Right lobe of liver (tissue), 6 donors: ENCODE data around the gene WSCD2. TPM values are rescaled to one million over a fixed set of nuclear protein-coding genes. Genes with fewer than 3 reads are reported as not detected.

Experiments used
- ATAC-seq, 4 donors: fragments of 200-7000 bp; cut with Tn5 transposase; one replicate each; pipeline ENCODE4 v1.9.1; 2020; ENCODE audit warnings: mild to moderate bottlenecking in 4 of 4, moderate library complexity in 4 of 4
- DNase-seq, 3 donors: peaks; one replicate each; pipeline ENCODE4 v3.0.0-alpha.2; 2020
- H3K27ac ChIP-seq, 3 donors: fragments of 200-600 bp; one replicate each; pipeline ENCODE4 v1.8.0; 2022
- H3K27me3 ChIP-seq, 2 donors: fragments of 200-600 bp; one replicate each; pipeline ENCODE4 v1.8.0; 2022
- H3K36me3 ChIP-seq, 4 donors: fragments of 200-600 bp; sonication (generic) in 1 of 4; one replicate each; pipeline versions ENCODE4 v1.5.1 to v1.8.0; 2017 to 2022; ENCODE audit warnings: control low read depth in 1 of 4
- H3K4me1 ChIP-seq, 4 donors: fragments of 200-600 bp; sonication (generic) in 1 of 4; one replicate each; pipeline versions ENCODE4 v1.5.1 to v1.8.0; 2017 to 2022; ENCODE audit warnings: control low read depth in 1 of 4
- H3K4me3 ChIP-seq, 3 donors: fragments of 200-600 bp; one replicate each; pipeline ENCODE4 v1.8.0; 2022
- H3K9me3 ChIP-seq, 4 donors: fragments of 200-600 bp; sonication (generic) in 1 of 4; one replicate each; pipeline versions ENCODE4 v1.5.1 to v1.8.0; 2017 to 2022; ENCODE audit warnings: control low read depth in 1 of 4
- POLR2A ChIP-seq: fragments of 450-650 bp; IDR thresholded peaks from one replicate; pipeline ENCODE4 v1.6.1; 2017; ENCODE audit warnings: antibody characterized with exemption, mild to moderate bottlenecking
- WGBS: methylation state at CpG from one replicate; pipeline ENCODE4 v1.1.6; 2018; ENCODE audit warnings: low coverage, low lambda C conversion rate; ENCODE audit not compliant: insufficient coverage; ENCODE audit errors: missing lambda C conversion rate; 5-methylcytosine and 5-hydroxymethylcytosine counted together
- intact Hi-C, 2 donors: fragments of 100-400 bp; cut with DNase I; formaldehyde crosslinking; loops; one replicate each; pipeline versions ENCODE4 v1.11.2 to v1.14.1; 2022
- total RNA-seq, 6 experiments: library from RNA; depleted of rRNA in 2 of 6; stranded (reverse); fragments of >200 nt in 2 of 6; fragmentation: NEBNext Ultra II Directional in 3 of 6; extraction: Animal tissue kit (Norgen Biotek cat#: 25700) in 3 of 6; gene quantifications; one replicate each; pipeline versions ENCODE4 v1.1.0 to v1.2.4, GENCODE V29; 2016 to 2023
- TF ChIP-seq, protein P1 (sequence below), 4 donors: fragments of 200-600 bp in 3 of 4; fragments of 450-650 bp in 1 of 4; IDR thresholded peaks; one replicate each; pipeline versions ENCODE4 v1.5.1 to v1.8.0; 2016 to 2022; ENCODE audit warnings: antibody characterized with exemption in 4 of 4, mild to moderate bottlenecking in 2 of 4
- donor health status: DM: no; HTN: yes; CAD: no.
- donor health status: DM: no; HTN: no; CAD: no.
- donor health status: DM: no; HTN: no; CAD: no.
- donor health status: DM: no; HTN: yes; CAD: no.
- donor health status: DM: no; HTN: yes; CAD: no.

The WSCD2 gene
- total RNA-seq, 6 experiments from 2014 or later, result not detected

DNA sequence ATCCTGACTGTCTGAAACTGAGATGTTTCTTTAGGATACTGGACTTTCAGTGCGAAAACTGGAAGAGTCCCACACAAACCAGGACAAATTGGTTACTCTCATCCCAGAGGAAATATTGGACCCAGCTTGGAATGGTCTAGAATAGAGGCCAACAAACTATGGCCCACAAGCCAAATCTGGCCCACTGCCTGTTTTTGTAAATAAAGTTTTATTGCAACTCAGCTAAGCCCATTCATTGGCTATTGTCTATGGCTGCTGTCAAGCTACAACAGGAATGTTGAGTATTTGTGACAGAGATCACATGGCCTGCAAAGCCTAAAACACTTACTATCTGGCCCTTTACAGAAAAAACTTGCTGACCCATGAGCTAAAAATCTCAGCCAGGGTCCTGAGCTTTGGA, 6.5 kb downstream of the WSCD2 start:
- 88% methylated on average over 1 of the region's 1 CpG for WGBS
- Histone ChIP-seq H3K27ac (no peak overlapping the region), H3K9me3 (no peaks in the 10 kb centered on the region), H3K36me3 (no peaks in the 10 kb centered on the region), H3K4me1 (no peaks in the 10 kb centered on the region), H3K4me3 (no peak overlapping the region), H3K27me3 (no peaks in the 10 kb centered on the region)
- DNase-seq, result no peak
- ATAC-seq, result no peak
- intact Hi-C loops, result no loop called here
- TF ChIP-seq, protein P1, sequence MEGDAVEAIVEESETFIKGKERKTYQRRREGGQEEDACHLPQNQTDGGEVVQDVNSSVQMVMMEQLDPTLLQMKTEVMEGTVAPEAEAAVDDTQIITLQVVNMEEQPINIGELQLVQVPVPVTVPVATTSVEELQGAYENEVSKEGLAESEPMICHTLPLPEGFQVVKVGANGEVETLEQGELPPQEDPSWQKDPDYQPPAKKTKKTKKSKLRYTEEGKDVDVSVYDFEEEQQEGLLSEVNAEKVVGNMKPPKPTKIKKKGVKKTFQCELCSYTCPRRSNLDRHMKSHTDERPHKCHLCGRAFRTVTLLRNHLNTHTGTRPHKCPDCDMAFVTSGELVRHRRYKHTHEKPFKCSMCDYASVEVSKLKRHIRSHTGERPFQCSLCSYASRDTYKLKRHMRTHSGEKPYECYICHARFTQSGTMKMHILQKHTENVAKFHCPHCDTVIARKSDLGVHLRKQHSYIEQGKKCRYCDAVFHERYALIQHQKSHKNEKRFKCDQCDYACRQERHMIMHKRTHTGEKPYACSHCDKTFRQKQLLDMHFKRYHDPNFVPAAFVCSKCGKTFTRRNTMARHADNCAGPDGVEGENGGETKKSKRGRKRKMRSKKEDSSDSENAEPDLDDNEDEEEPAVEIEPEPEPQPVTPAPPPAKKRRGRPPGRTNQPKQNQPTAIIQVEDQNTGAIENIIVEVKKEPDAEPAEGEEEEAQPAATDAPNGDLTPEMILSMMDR (IDR thresholded peaks at IDR 0.05), result no peak
- TF ChIP-seq POLR2A, result no peak

DNA sequence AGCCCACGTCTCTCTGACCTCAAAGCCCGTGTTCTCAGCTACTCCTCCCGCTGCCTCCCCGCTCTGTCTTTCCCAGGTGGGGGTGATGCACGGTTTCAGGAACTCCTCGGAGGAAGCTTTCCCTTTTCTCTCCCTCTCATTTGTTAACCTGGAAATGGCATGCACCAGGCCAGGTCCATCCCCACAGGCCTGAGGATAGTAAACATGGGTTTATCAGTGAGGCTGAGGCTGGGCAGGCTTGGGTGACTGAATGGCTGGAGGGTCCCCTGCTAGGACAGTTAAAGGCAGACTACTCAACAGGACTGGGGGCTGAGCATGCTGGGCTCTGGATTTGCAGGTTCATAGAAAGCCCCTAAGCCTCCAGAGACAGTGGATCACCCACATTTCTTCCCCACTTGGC, 7.6 kb downstream of the WSCD2 start:
- H3K4me3 ChIP-seq, result no peak overlapping the region
- TF ChIP-seq POLR2A, result no peak
- TF ChIP-seq, protein P1 (IDR thresholded peaks at IDR 0.05), result no peak

DNA sequence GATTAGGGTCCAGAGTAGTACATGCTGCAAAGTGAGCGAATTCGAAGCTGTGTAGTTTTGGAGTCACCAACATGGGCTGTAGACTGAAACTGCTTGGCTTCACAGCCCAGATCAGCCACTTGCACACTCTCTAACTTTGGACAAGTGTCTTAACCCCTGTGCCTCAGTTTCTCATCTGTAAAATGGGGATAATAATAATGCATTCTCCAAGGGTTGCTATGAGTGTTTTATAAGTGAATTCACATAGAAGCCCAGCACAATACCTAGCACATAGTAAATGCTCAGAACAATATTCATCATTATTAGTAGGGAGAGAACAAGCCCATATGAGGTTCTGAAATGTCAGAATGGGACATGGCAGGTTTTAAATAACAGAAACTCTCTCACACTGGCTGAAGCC, 10.4 kb downstream of the WSCD2 start:
- no peak overlapping the region for H3K4me3 ChIP-seq
- no peaks in the 10 kb centered on the region for H3K36me3 ChIP-seq
- no peak overlapping the region for H3K27ac ChIP-seq
- ATAC-seq (no peak), DNase-seq (no peak)
- no peaks in the 10 kb centered on the region for H3K27me3 ChIP-seq
- no peaks in the 10 kb centered on the region for H3K4me1 ChIP-seq
- TF ChIP-seq, protein P1 (IDR thresholded peaks at IDR 0.05), result no peak
- TF ChIP-seq POLR2A, result no peak
- no CpG with 5 or more reads among the region's 2 CpGs for WGBS
- intact Hi-C loops, result no loop called here
- no peaks in the 10 kb centered on the region for H3K9me3 ChIP-seq

More for the DNA sequence above, 7.6 kb downstream of the WSCD2 start:
- DNase-seq (no peak), ATAC-seq (no peak)
- Histone ChIP-seq H3K27me3 (no peaks in the 10 kb centered on the region), H3K27ac (no peak overlapping the region), H3K36me3 (no peaks in the 10 kb centered on the region), H3K4me1 (no peaks in the 10 kb centered on the region), H3K9me3 (no peaks in the 10 kb centered on the region)
- intact Hi-C loops, result no loop called here
- 22% methylated on average over 5 of the region's 6 CpGs for WGBS

DNA sequence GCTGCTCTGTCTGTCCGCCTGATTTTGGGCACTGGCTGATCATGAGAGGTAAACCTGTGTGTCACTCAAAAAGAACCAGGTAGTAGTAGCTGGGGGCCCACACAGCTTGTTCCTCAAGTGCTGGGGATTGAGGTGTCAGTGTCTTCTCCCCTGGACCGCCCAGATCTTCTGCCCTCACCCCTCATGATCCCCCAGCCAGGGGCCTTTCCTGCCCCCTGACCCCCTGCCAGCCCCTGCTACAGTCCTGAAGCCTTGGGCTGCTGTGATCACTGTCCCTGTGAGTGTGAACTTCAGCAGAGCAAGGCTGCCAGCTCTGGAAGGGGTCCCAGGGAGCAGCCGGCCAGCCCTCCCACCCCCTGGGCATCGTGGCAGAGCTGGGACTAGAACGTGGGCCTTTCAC, 11.4 kb downstream of the WSCD2 start:
- no peaks in the 10 kb centered on the region for H3K27me3 ChIP-seq
- no peak for TF ChIP-seq POLR2A
- TF ChIP-seq, protein P1 (IDR thresholded peaks at IDR 0.05), result no peak
- DNase-seq, result no peak
- H3K4me3 ChIP-seq, result no peak overlapping the region
- no peaks in the 10 kb centered on the region for H3K4me1 ChIP-seq
- no peaks in the 10 kb centered on the region for H3K36me3 ChIP-seq
- ATAC-seq, result no peak
- no peak overlapping the region for H3K27ac ChIP-seq
- intact Hi-C loops, result no loop called here
- 33% methylated on average over 1 of the region's 5 CpGs for WGBS
- H3K9me3 ChIP-seq, result no peaks in the 10 kb centered on the region

DNA sequence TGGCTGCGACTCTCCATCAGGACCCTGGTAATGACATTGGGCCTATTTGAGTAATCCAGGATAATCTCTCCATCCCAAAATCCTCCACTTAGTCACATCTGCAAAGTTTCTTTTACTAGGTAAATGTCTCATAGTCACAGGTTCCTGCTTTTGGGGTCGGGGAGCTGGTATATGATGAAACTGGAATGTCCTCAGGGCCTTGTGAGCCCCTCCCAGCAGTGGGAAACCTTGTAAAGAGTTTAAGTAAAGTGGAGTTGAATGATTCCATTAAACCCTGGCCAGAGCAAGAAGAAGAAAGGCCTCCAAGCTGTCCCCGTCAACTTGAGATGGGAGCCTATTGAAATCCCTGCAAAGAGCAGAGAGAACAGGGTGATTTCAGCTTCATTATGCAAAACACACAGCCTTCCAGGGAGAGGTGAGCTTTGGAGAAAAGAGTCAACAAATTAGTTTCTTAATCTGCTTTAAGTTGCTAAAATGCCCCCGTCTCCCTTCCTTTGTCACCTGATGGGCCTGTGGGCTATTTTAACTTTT, 12.6 kb downstream of the WSCD2 start:
- no peak for ATAC-seq
- no peak overlapping the region for H3K4me3 ChIP-seq
- no peak for TF ChIP-seq POLR2A
- TF ChIP-seq, protein P1 (IDR thresholded peaks at IDR 0.05), result no peak
- WGBS, result 40% methylated on average over 3 of the region's 4 CpGs
- no peaks in the 10 kb centered on the region for H3K4me1 ChIP-seq
- no peak for DNase-seq
- no peak overlapping the region for H3K27ac ChIP-seq
- intact Hi-C loops, result no loop called here
- H3K27me3 ChIP-seq, result no peaks in the 10 kb centered on the region
- no peaks in the 10 kb centered on the region for H3K9me3 ChIP-seq
- no peaks in the 10 kb centered on the region for H3K36me3 ChIP-seq
